Hepatocyte (in vitro differentiated cells): ENCODE results near the gene LASP1NB.

Source experiments
- EZH2 ChIP-seq: fragments of 200-600 bp; sonication (generic); IDR thresholded peaks from 2 replicates; pipeline ENCODE4 v1.6.1; 2016; ENCODE audit warnings: antibody characterized with exemption, mild to moderate bottlenecking, borderline replicate concordance
- EZH2phosphoT487 ChIP-seq: fragments of 200-600 bp; sonication (generic); IDR thresholded peaks from one replicate; pipeline ENCODE4 v1.6.1; 2018; ENCODE audit warnings: antibody characterized with exemption, mild to moderate bottlenecking, low read depth, moderate library complexity; ENCODE audit not compliant: unreplicated experiment, severe bottlenecking
- TF ChIP-seq, protein P1 (sequence below): fragments of 200-600 bp; sonication (generic); IDR thresholded peaks from 2 replicates; pipeline ENCODE4 v1.5.1; 2016; ENCODE audit warnings: antibody characterized with exemption, mild to moderate bottlenecking; ENCODE audit not compliant: poor library complexity

DNA sequence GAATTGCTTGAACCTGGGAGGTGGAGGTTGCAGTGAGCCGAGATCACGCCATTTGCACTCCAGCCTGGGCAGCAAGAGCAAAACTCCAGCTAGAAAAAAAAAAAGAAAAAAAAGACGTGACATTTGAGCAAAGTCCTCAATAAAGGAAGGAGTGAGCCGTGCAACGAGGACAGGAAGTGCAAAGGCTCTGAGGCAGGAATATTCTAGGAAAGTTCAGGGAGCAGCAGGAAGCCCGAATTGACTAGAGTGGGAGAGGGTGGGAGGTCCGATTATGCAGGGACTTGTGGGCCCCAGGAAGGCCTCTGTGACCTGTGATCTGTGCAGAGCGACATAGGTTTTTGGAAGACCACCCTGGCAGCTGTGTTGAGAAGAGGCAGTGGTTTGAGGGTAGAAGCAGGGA is 8.6 kb upstream of the LASP1NB start:
- TF ChIP-seq, protein P1, sequence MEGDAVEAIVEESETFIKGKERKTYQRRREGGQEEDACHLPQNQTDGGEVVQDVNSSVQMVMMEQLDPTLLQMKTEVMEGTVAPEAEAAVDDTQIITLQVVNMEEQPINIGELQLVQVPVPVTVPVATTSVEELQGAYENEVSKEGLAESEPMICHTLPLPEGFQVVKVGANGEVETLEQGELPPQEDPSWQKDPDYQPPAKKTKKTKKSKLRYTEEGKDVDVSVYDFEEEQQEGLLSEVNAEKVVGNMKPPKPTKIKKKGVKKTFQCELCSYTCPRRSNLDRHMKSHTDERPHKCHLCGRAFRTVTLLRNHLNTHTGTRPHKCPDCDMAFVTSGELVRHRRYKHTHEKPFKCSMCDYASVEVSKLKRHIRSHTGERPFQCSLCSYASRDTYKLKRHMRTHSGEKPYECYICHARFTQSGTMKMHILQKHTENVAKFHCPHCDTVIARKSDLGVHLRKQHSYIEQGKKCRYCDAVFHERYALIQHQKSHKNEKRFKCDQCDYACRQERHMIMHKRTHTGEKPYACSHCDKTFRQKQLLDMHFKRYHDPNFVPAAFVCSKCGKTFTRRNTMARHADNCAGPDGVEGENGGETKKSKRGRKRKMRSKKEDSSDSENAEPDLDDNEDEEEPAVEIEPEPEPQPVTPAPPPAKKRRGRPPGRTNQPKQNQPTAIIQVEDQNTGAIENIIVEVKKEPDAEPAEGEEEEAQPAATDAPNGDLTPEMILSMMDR, result no peak
- TF ChIP-seq EZH2phosphoT487, result no peak
- TF ChIP-seq EZH2, result no peak
